ENCODE measurements around the gene MACROD2. TPM values are rescaled to one million over a fixed set of nuclear protein-coding genes. Genes with fewer than 3 reads are reported as not detected.

The MACROD2 gene
- total RNA-seq, 1 donor: 1.7 TPM

DNA sequence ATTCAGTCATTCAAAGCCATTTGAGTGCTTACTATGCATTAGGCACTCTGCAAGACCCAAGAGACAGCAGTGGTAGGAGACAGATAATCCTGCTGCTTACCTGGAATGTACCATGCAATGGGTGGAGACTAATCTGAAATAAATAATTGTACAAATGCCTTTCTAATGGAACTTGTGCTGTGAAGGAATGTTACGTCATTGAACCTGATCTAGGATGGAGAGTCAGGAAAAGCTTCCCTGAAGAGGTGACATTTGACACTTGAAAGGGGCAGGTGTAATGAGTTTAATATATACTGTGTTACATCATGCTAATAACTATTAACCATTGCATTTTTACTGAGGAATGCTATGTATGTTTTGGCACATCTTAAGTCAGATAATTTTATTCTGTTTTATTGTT lies 833.1 kb downstream of the MACROD2 start:
- H3K27me3 ChIP-seq (ENCODE audit: insufficient read depth, low read length): no peaks in the 10 kb centered on the region
- no peaks in the 10 kb centered on the region for H3K4me1 ChIP-seq (ENCODE audit: insufficient read depth, low read length)
- no peak overlapping the region for H3K4me3 ChIP-seq (ENCODE audit: low read length)
- H3K9me3 ChIP-seq (ENCODE audit: low read depth, low read length): no peaks in the 10 kb centered on the region

DNA sequence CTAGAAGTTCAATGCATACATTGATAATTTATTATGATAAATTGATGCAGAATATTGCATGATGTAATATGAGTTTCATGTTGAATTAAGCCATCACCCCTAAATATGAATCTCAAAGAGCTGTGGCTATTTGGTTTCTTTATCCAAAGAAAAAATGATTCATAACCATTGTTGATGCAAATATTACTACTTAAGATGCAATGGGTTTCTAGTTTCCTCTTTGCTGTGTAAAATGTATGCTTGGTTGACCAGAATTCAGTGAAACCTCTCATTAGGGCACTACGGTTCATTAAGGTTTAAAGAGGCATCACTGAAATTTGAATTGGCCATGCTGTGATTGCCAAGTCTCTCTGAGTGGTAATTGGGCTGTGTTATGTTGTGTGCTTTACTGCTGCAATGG lies 834.6 kb downstream of the MACROD2 start:
- Histone ChIP-seq H3K4me3 (ENCODE audit: low read length) (no peak overlapping the region), H3K4me1 (ENCODE audit: insufficient read depth, low read length) (no peaks in the 10 kb centered on the region), H3K9me3 (ENCODE audit: low read depth, low read length) (no peaks in the 10 kb centered on the region), H3K27me3 (ENCODE audit: insufficient read depth, low read length) (no peaks in the 10 kb centered on the region)

DNA sequence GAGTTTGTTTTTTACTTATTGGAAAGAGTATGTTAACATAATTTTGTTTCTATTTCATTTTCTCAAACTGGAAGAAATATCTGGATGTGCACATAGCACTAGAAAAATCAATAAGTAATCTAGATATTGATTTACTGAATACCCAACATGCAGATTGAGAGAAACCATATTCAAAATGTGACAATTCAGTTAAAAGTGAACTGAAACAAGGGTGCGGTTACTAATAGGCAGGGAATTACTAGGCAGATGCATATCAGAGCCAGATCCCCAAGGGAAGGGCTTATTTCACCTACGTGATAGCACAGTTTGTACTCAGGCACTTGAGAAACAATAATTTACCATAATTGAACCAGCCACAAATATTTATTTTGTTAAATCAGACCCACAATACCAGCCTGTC lies 835.1 kb downstream of the MACROD2 start:
- H3K4me3 ChIP-seq (ENCODE audit: low read length): no peak overlapping the region
- no peaks in the 10 kb centered on the region for H3K4me1 ChIP-seq (ENCODE audit: insufficient read depth, low read length)
- no peaks in the 10 kb centered on the region for H3K9me3 ChIP-seq (ENCODE audit: low read depth, low read length)
- H3K27me3 ChIP-seq (ENCODE audit: insufficient read depth, low read length): no peaks in the 10 kb centered on the region

DNA sequence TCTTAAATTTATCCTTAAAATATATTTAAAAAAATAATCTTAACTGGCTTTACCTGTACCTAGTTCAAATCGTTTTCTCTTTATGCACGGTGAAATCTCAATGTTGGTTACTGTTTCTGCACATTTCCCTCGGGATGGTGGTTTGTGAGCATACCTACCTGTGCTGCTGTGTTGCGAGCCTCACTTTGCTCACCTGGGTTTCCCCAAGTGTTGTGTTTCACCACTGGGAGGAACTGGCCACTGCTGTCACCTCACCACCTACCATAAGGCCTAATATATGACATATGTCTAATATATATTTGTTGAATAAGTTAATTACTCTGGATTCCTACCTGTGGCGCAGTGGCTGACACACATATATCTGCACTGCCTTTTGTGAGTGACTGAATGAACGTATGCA lies 835.6 kb downstream of the MACROD2 start:
- Histone ChIP-seq H3K27me3 (ENCODE audit: insufficient read depth, low read length) (no peaks in the 10 kb centered on the region), H3K9me3 (ENCODE audit: low read depth, low read length) (no peaks in the 10 kb centered on the region), H3K4me1 (ENCODE audit: insufficient read depth, low read length) (no peaks in the 10 kb centered on the region), H3K4me3 (ENCODE audit: low read length) (no peak overlapping the region)

DNA sequence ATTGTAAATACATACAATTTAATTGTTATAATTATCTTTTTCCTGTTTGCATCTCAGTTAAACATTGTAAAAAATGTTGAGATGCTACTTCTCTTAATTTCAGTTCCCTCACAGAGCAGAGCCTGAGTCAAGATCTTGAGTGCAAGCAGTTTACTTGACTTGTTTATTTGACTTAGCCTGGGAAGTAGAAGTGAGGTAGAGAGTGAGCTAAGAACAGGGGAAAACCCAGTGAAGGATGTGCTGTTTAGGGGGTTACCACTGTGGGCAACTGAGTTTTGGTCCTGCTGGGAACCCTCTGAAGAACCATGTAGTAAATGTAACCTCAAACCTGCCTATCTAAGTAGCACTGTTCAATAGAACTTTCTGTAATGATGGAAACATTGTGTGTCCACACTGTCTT lies 837.3 kb downstream of the MACROD2 start:
- Histone ChIP-seq H3K4me1 (ENCODE audit: insufficient read depth, low read length) (no peaks in the 10 kb centered on the region), H3K27me3 (ENCODE audit: insufficient read depth, low read length) (no peaks in the 10 kb centered on the region), H3K9me3 (ENCODE audit: low read depth, low read length) (no peaks in the 10 kb centered on the region), H3K4me3 (ENCODE audit: low read length) (no peak overlapping the region)

DNA sequence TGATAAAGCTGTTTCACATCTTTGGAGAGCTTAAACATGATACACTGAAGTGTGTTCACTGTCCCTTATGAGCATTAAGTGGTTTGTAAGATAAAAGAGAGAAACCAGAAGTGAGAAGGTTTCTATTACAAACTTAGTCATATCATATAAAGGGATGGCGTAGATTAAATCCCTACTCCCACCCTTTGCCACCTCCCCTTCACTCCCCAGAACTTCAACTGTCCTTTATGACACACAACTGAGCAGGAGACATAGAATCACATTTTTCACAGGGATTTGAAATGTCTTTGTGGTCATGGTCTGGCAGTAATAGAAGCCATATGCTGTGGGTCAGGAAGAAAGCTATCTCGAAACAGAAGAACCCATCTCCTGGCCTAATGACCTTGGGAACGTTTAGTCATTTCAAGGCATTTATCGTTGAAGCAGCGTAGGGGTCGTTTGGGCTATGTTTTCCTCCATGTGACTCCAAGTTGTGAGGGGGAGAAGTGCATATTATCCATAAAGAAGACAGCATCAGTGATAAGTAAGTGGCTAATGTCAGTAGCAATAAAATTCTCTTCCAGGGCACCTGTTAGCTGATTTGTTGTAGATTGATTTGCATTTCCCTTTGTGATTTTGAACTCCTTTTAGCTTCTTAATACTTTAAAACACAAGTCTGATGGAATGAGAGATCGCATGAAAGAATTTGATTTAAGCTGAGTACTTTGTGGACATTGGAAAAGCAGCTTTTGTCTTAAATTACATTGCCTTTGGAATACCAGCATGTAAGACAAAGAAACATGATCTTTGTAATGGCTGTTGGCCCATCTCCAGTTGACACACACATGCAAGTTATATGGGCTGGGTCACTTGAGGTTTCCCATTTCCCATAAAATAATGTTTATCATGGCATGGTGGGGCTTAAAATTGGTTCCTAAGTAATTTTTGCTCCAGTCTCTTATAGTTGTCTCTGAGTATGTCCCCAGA lies 843.6 kb downstream of the MACROD2 start:
- Histone ChIP-seq H3K4me1 (ENCODE audit: insufficient read depth, low read length) (no peaks in the 10 kb centered on the region), H3K27me3 (ENCODE audit: insufficient read depth, low read length) (no peaks in the 10 kb centered on the region), H3K9me3 (ENCODE audit: low read depth, low read length) (no peaks in the 10 kb centered on the region), H3K4me3 (ENCODE audit: low read length) (no peak overlapping the region)

DNA sequence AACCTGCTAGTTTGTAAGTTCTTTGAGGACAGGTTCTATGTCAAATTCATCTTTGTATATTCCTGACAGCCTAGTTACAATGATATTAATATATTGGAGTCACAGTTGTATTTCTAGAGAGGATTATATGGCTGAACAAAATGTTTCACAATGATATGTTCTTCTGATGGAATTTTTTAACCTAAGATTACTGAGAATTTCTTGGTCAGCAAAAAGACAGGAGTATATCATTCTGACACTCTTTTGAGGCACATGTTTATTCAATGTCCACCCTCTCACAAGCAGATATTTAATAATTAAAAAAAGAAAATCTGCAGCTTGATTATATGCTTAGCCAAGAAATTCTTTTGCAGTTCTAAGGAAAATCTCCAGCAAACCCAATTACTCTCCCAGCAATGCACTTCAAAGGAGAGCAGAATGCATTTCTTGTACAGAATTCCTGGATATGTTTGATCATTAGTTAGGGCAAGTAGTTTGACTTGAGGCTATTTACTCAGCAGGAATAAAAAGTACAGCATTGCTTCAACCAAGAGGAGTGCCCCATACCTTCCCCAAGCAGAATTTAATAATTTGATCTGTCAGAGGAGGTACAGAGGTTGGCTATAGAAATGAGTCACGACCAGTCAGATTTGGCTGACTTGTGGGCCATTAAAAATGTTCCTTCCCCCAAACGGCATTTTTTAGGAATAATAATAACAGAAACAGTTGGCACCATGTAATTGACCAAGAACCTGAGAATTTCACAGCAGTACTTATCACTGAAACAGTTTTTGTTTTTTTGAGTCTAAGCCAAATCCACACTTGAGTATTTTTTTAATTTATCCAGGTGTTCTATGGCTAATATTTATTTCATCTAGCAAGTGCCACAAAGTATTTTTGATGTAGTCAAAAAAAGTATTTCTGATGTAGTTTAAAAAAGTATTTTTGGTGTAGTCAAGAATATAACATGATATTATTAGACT lies 850.2 kb downstream of the MACROD2 start:
- Histone ChIP-seq H3K4me3 (ENCODE audit: low read length) (no peak overlapping the region), H3K9me3 (ENCODE audit: low read depth, low read length) (no peaks in the 10 kb centered on the region), H3K4me1 (ENCODE audit: insufficient read depth, low read length) (no peaks in the 10 kb centered on the region)

DNA sequence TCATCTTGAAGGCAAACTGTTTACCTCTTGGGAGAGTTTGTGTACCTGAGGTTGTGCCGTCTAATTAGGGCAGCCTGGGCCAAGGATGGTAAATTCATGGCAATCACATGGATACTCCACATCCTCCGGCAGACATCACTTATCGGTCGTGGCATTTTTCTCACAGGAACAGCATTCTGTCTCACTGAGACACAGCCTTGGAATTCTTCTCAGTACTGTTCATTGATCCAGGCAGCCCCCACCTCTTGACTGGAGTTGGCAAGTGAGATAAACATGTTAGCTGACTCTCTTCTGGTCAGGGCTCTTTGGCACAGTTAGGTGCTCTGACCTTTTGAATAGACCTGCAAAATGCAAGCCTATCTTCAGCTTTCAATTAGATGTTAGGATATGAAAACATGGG lies 853.5 kb downstream of the MACROD2 start:
- Histone ChIP-seq H3K4me1 (ENCODE audit: insufficient read depth, low read length) (no peaks in the 10 kb centered on the region), H3K27me3 (ENCODE audit: insufficient read depth, low read length) (no peaks in the 10 kb centered on the region), H3K4me3 (ENCODE audit: low read length) (no peak overlapping the region), H3K9me3 (ENCODE audit: low read depth, low read length) (no peaks in the 10 kb centered on the region)

More for the DNA sequence above, 850.2 kb downstream of the MACROD2 start:
- no peaks in the 10 kb centered on the region for H3K27me3 ChIP-seq (ENCODE audit: insufficient read depth, low read length)

DNA sequence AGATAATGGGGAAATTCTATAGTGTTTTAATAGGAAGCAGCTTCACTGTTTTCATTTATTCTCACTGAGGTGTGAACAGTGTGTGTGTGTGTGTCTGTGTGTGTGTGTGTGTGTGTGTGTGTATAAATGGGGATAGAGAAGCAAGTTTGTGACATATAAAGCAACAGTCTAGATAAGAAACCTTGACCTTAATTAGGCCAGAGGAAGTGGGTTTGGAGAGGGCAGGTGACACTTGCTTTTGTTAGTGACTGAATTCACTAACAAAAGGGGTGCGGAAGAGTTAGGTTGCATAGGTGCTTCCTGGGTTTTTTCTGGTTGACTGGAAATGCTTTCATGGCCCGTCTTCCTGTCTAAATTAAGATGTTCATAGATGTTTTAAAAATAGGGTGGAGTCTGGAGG lies 857.8 kb downstream of the MACROD2 start:
- no peaks in the 10 kb centered on the region for H3K4me1 ChIP-seq (ENCODE audit: insufficient read depth, low read length)
- H3K9me3 ChIP-seq (ENCODE audit: low read depth, low read length): no peaks in the 10 kb centered on the region
- no peak overlapping the region for H3K4me3 ChIP-seq (ENCODE audit: low read length)
- no peaks in the 10 kb centered on the region for H3K27me3 ChIP-seq (ENCODE audit: insufficient read depth, low read length)

DNA sequence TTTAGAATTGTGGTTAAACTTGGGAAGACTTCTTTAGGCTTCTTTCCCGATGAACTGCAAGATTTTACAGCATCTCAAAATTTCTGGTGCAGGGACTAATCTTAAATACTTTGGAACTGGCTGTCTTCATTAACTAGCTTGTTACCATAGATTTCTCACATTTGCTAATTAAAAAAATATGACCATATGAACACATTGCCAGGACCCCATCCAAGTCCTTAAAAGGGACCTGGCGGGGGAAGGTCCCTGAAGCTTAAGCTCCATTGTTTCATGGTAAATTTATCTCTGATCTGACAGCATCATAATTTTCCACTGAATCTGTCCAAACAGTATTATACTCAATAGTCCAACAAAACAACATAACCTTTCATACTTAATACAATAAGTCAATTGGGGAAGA lies 859.9 kb downstream of the MACROD2 start:
- H3K27me3 ChIP-seq (ENCODE audit: insufficient read depth, low read length): no peaks in the 10 kb centered on the region
- no peak overlapping the region for H3K4me3 ChIP-seq (ENCODE audit: low read length)
- no peaks in the 10 kb centered on the region for H3K9me3 ChIP-seq (ENCODE audit: low read depth, low read length)
- H3K4me1 ChIP-seq (ENCODE audit: insufficient read depth, low read length): no peaks in the 10 kb centered on the region

DNA sequence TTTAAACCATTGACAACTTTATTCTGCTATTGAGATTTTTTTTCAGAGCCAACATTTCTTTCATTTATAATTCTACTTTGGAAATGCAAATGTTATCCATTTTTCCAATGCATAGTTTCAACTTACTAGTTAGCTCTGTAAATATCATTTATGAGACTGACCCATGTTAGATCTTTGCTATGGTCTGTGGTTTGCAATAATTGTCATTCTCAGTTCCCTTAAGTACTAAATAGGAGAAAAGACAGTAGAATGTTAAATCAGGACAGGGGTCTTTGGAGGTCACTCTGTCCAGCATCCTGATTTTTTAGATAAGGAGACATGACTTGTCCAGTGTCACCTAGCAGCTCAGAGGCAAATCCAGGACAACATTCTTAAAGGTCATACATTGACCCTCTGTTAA lies 864.3 kb downstream of the MACROD2 start:
- Histone ChIP-seq H3K27me3 (ENCODE audit: insufficient read depth, low read length) (no peaks in the 10 kb centered on the region), H3K4me1 (ENCODE audit: insufficient read depth, low read length) (no peaks in the 10 kb centered on the region), H3K9me3 (ENCODE audit: low read depth, low read length) (no peaks in the 10 kb centered on the region), H3K4me3 (ENCODE audit: low read length) (no peak overlapping the region)

DNA sequence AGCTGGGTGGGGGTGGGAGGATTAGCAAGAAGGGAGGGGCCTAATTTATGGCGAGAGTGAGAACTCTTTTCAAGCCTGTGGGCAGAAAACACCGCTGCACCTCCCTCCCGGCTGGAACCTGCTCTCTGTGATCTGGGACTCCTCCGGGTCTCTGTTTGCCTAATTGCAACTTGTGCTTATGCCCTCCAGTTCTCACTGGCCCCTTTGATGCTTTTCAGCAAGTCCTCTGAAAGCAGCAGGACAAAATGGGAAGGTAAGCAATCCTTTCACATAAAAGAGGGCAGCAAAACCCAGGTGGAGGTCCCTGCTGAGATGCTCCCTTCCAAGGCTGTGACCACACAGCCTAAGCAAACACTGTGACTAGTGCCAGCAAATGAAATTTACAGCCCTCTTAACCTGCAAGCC lies 865.1 kb downstream of the MACROD2 start:
- Histone ChIP-seq H3K27me3 (ENCODE audit: insufficient read depth, low read length) (no peaks in the 10 kb centered on the region), H3K4me1 (ENCODE audit: insufficient read depth, low read length) (no peaks in the 10 kb centered on the region), H3K9me3 (ENCODE audit: low read depth, low read length) (no peaks in the 10 kb centered on the region), H3K4me3 (ENCODE audit: low read length) (no peak overlapping the region)

DNA sequence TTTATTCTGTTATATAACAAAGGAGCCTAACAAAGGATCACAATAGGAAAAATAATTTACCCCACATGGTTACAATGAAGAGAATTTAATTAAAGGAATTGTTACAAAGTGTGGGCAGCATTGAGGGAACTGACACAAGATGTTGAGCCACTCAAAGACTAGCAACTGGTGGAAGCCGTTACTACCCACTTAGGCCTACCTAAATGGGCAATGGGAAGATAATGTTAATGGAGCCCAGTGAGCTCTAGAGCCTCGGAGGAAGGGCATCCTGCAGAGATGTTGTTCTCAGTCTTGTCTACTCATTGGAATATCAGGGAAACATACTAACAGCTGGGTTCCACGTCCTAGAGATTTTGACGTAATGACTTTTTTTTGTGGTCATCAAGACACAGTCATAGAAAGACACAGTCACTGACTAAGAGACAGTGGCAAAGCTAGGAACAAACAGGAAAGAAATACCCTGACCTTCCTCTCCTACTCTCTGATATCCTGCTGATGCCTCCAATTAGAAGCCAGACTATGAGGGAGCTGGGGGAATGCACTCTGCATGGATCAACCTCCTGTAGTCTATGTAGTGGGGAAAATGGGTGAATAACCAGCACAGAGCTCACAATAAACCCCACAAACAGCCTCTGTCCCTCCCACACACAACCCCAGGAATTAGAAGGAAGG lies 865.8 kb downstream of the MACROD2 start:
- H3K4me1 ChIP-seq (ENCODE audit: insufficient read depth, low read length): no peaks in the 10 kb centered on the region
- no peaks in the 10 kb centered on the region for H3K9me3 ChIP-seq (ENCODE audit: low read depth, low read length)
- no peaks in the 10 kb centered on the region for H3K27me3 ChIP-seq (ENCODE audit: insufficient read depth, low read length)
- no peak overlapping the region for H3K4me3 ChIP-seq (ENCODE audit: low read length)

DNA sequence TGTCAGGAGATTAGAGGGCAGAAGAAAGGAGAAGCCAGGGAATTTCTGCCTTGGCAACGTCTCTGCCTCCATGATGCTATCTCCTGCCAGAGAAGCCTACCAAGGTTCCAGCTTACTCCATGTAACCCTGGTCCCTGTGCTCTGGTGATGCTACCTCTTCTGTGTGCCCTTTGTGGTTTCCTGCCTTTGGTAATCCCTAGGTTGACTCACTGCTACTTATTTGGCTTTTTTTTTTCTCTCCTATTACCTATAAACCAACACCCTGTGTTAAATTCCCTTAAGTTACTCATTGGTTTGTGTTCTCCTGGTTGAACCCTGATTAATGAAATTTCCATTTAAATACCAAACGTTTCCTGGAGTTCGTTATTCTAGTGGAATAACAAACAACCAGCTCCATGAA lies 869.9 kb downstream of the MACROD2 start:
- Histone ChIP-seq H3K27me3 (ENCODE audit: insufficient read depth, low read length) (no peaks in the 10 kb centered on the region), H3K4me3 (ENCODE audit: low read length) (no peak overlapping the region), H3K9me3 (ENCODE audit: low read depth, low read length) (no peaks in the 10 kb centered on the region), H3K4me1 (ENCODE audit: insufficient read depth, low read length) (no peaks in the 10 kb centered on the region)

DNA sequence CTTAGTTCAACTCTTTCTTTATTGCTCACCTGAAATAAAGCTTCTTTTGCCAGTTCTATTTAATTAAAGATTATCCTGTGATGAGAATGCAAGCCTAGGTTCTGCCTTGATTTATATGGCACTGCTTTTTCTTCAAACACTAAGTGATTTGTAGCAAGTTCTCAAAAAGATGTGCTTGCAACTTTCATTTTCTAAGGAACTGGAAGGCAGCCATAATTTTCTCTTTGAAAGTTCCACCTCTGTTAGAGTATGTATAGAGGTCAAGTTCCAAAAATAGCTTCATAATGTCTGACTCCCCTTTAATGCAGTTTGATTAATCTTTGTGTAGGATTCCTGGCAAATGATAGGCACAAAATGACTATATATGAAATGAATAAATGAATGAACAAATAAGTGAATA lies 870.4 kb downstream of the MACROD2 start:
- H3K27me3 ChIP-seq (ENCODE audit: insufficient read depth, low read length): no peaks in the 10 kb centered on the region
- H3K4me1 ChIP-seq (ENCODE audit: insufficient read depth, low read length): no peaks in the 10 kb centered on the region
- H3K4me3 ChIP-seq (ENCODE audit: low read length): no peak overlapping the region
- no peaks in the 10 kb centered on the region for H3K9me3 ChIP-seq (ENCODE audit: low read depth, low read length)
